Type B pancreatic cell (in vitro differentiated cells): ENCODE data around the gene KRT15. TPM values are rescaled to one million over a fixed set of nuclear protein-coding genes. Genes with fewer than 3 reads are reported as not detected.

Source experiments
- DNase-seq: peaks from one replicate; pipeline ENCODE4 v3.0.0; 2021; ENCODE audit warnings: mixed read lengths; ENCODE audit not compliant: unreplicated experiment; ENCODE audit errors: extremely low spot score
- H3K27ac Mint-ChIP-seq: 2 replicates; pipeline ENCODE4 v1.8.0; 2021; ENCODE audit warnings: mild to moderate bottlenecking, mixed read lengths
- H3K27me3 Mint-ChIP-seq: 2 replicates; pipeline ENCODE4 v1.8.0; 2021; ENCODE audit warnings: mixed read lengths
- H3K36me3 Mint-ChIP-seq: 2 replicates; pipeline ENCODE4 v1.8.0; 2021; ENCODE audit warnings: mixed read lengths
- H3K4me1 Mint-ChIP-seq: one replicate; pipeline ENCODE4 v1.8.0; 2021; ENCODE audit warnings: mixed read lengths; ENCODE audit not compliant: unreplicated experiment
- H3K4me3 Mint-ChIP-seq: 2 replicates; pipeline ENCODE4 v1.8.0; 2021; ENCODE audit warnings: mild to moderate bottlenecking, mixed read lengths
- H3K9me3 Mint-ChIP-seq: 2 replicates; pipeline ENCODE4 v1.8.0; 2021; ENCODE audit warnings: mixed read lengths
- CTCF ChIP-seq: fragments of 200-600 bp; sonication (generic); conservative IDR thresholded peaks from 2 replicates; pipeline ENCODE4 v1.5.0; 2021; ENCODE audit warnings: antibody characterized with exemption, mild to moderate bottlenecking
- total RNA-seq: library from RNA; stranded (reverse); gene quantifications from 2 replicates; pipeline ENCODE4 v1.2.1, GENCODE V29; 2021; ENCODE audit warnings: low replicate concordance

KRT15 gene
- total RNA-seq, 1 donor from 2014 or later = 208 TPM

- peaks cover 17% of the 10 kb centered on the region for H3K4me1 Mint-ChIP-seq
- H3K4me3 Mint-ChIP-seq = peak overlapping the region; percentile 89
- H3K27me3 Mint-ChIP-seq = peaks cover 46% of the 10 kb centered on the region
- peak overlapping the region; percentile 99 for H3K27ac Mint-ChIP-seq
- peaks cover 17% of the 10 kb centered on the region for H3K36me3 Mint-ChIP-seq
- no peaks in the 10 kb centered on the region for H3K9me3 Mint-ChIP-seq
- TF ChIP-seq CTCF = no peak
- DNase-seq = no peak
These were observed 10.8 kb upstream of the KRT15 start for GRCh38 chr17:41529491-41529915.

- H3K27me3 Mint-ChIP-seq = peaks cover 46% of the 10 kb centered on the region
- DNase-seq = no peak
- H3K4me1 Mint-ChIP-seq = peaks cover 17% of the 10 kb centered on the region
- peak overlapping the region; percentile 89 for H3K4me3 Mint-ChIP-seq
- no peak for TF ChIP-seq CTCF
- peaks cover 17% of the 10 kb centered on the region for H3K36me3 Mint-ChIP-seq
- no peaks in the 10 kb centered on the region for H3K9me3 Mint-ChIP-seq
- H3K27ac Mint-ChIP-seq = peak overlapping the region; percentile 99
These were observed 10.3 kb upstream of the KRT15 start for GRCh38 chr17:41528959-41529353.

GRCh38 chr17:41527063-41528023, 8.7 kb upstream of the KRT15 start:
- no peak for TF ChIP-seq CTCF
- Mint-ChIP-seq H3K27me3 (peaks cover 42% of the 10 kb centered on the region), H3K27ac (peak overlapping the region; percentile 99), H3K4me3 (peak overlapping the region; percentile 89), H3K9me3 (no peaks in the 10 kb centered on the region), H3K36me3 (peaks cover 21% of the 10 kb centered on the region), H3K4me1 (peaks cover 17% of the 10 kb centered on the region)
- no peak for DNase-seq

- DNase-seq = no peak
- peaks cover 29% of the 10 kb centered on the region for H3K4me1 Mint-ChIP-seq
- no peaks in the 10 kb centered on the region for H3K9me3 Mint-ChIP-seq
- peaks cover 21% of the 10 kb centered on the region for H3K36me3 Mint-ChIP-seq
- H3K27ac Mint-ChIP-seq = peak overlapping the region; percentile 99
- TF ChIP-seq CTCF = no peak
- H3K4me3 Mint-ChIP-seq = peak overlapping the region; percentile 89
- H3K27me3 Mint-ChIP-seq = peaks cover 37% of the 10 kb centered on the region
These were observed 5.6 kb upstream of the KRT15 start for GRCh38 chr17:41524261-41524660.

GRCh38 chr17:41523787-41524186, 5.1 kb upstream of the KRT15 start:
- Mint-ChIP-seq H3K27ac (peak overlapping the region; percentile 99), H3K9me3 (no peaks in the 10 kb centered on the region), H3K4me1 (peaks cover 28% of the 10 kb centered on the region), H3K4me3 (peak overlapping the region; percentile 89), H3K36me3 (peaks cover 21% of the 10 kb centered on the region), H3K27me3 (peaks cover 32% of the 10 kb centered on the region)
- DNase-seq = no peak
- TF ChIP-seq CTCF = no peak
